HEK293 (cell line): Measurements from ENCODE around the gene RPN1.

Experiments used
- ZNF146 ChIP-seq: fragments of 450-650 bp; formaldehyde crosslinking; IDR thresholded peaks from 2 replicates; pipeline ENCODE4 v1.5.1; 2016; ENCODE audit warnings: missing biosample characterization, missing genetic modification characterization
- ZNF184 ChIP-seq: fragments of 450-650 bp; IDR thresholded peaks from 2 replicates; pipeline ENCODE4 v1.5.1; 2018; ENCODE audit warnings: missing biosample characterization, mild to moderate bottlenecking, missing genetic modification characterization
- ZNF335 ChIP-seq: fragments of 450-650 bp; formaldehyde crosslinking; conservative IDR thresholded peaks from 2 replicates; pipeline ENCODE4 v1.5.1; 2016; ENCODE audit warnings: missing biosample characterization, missing genetic modification characterization
- ZNF600 ChIP-seq: fragments of 450-650 bp; formaldehyde crosslinking; IDR thresholded peaks from 2 replicates; pipeline ENCODE4 v1.5.1; 2016; ENCODE audit warnings: missing biosample characterization, missing genetic modification characterization
- ZNF777 ChIP-seq: fragments of 450-650 bp; formaldehyde crosslinking; IDR thresholded peaks from 2 replicates; pipeline ENCODE4 v1.5.1; 2017; ENCODE audit warnings: missing biosample characterization, missing genetic modification characterization, borderline replicate concordance
- ZSCAN16 ChIP-seq: fragments of 450-650 bp; formaldehyde crosslinking; IDR thresholded peaks from 2 replicates; pipeline ENCODE4 v1.5.1; 2016; ENCODE audit warnings: missing biosample characterization, missing genetic modification characterization
- TF ChIP-seq, protein P1 (sequence below): fragments of 450-650 bp; formaldehyde crosslinking; IDR thresholded peaks from 2 replicates; pipeline ENCODE4 v1.5.1; 2016; ENCODE audit warnings: missing biosample characterization, missing genetic modification characterization
- TF ChIP-seq, protein P2 (sequence below): sonication (generic); formaldehyde crosslinking; IDR thresholded peaks from 2 replicates; pipeline ENCODE4 v1.8.1; 2022; ENCODE audit warnings: mild to moderate bottlenecking, moderate library complexity, missing genetic modification reagents
- TF ChIP-seq, protein P3 (sequence below): fragments of 450-650 bp; formaldehyde crosslinking; IDR thresholded peaks from 2 replicates; pipeline ENCODE4 v1.5.1; 2016; ENCODE audit warnings: missing biosample characterization, missing genetic modification characterization, low read depth
- TF ChIP-seq, protein P4 (sequence below): IDR thresholded peaks from 2 replicates; pipeline ENCODE4 v1.6.1; 2011; ENCODE audit warnings: mild to moderate bottlenecking, low read depth, low read length, borderline replicate concordance
- TF ChIP-seq, protein P5 (sequence below): fragments of 450-650 bp; IDR thresholded peaks from 2 replicates; pipeline ENCODE4 v1.5.1; 2018; ENCODE audit warnings: missing biosample characterization, missing genetic modification characterization

DNA sequence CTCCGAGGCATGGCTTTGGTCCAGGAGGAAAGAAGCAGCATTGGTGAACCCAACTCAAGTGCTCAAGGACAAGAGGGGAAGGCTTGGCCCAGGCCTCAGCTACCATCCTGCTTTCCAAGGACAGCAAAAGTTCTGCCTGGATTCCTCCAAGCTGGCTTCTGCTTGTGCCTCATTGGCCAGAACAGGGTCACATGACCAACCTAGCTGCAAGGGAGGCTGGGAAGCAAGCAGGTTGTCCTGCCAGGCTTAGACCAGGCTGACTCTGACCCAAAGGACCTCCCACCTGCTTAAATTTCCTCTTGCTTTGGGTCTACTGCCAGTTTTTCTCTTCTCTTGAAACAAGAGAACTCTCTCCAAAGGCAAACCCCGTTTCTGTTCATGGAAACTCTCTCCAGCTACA is 70.7 kb downstream of the RPN1 start:
- no peak for TF ChIP-seq ZNF335 (tag by site-specific recombination)
- TF ChIP-seq ZNF600 (tag by site-specific recombination) = no peak
- TF ChIP-seq, protein P1, sequence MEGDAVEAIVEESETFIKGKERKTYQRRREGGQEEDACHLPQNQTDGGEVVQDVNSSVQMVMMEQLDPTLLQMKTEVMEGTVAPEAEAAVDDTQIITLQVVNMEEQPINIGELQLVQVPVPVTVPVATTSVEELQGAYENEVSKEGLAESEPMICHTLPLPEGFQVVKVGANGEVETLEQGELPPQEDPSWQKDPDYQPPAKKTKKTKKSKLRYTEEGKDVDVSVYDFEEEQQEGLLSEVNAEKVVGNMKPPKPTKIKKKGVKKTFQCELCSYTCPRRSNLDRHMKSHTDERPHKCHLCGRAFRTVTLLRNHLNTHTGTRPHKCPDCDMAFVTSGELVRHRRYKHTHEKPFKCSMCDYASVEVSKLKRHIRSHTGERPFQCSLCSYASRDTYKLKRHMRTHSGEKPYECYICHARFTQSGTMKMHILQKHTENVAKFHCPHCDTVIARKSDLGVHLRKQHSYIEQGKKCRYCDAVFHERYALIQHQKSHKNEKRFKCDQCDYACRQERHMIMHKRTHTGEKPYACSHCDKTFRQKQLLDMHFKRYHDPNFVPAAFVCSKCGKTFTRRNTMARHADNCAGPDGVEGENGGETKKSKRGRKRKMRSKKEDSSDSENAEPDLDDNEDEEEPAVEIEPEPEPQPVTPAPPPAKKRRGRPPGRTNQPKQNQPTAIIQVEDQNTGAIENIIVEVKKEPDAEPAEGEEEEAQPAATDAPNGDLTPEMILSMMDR = no peak
- no peak for TF ChIP-seq ZNF184
- TF ChIP-seq ZSCAN16 (tag by site-specific recombination) = no peak
- TF ChIP-seq, protein P2, sequence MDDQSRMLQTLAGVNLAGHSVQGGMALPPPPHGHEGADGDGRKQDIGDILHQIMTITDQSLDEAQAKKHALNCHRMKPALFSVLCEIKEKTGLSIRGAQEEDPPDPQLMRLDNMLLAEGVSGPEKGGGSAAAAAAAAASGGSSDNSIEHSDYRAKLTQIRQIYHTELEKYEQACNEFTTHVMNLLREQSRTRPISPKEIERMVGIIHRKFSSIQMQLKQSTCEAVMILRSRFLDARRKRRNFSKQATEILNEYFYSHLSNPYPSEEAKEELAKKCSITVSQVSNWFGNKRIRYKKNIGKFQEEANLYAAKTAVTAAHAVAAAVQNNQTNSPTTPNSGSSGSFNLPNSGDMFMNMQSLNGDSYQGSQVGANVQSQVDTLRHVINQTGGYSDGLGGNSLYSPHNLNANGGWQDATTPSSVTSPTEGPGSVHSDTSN (CRISPR knock-in tag) = no peak
- TF ChIP-seq ZNF777 (tag by site-specific recombination) = no peak
- TF ChIP-seq, protein P3, sequence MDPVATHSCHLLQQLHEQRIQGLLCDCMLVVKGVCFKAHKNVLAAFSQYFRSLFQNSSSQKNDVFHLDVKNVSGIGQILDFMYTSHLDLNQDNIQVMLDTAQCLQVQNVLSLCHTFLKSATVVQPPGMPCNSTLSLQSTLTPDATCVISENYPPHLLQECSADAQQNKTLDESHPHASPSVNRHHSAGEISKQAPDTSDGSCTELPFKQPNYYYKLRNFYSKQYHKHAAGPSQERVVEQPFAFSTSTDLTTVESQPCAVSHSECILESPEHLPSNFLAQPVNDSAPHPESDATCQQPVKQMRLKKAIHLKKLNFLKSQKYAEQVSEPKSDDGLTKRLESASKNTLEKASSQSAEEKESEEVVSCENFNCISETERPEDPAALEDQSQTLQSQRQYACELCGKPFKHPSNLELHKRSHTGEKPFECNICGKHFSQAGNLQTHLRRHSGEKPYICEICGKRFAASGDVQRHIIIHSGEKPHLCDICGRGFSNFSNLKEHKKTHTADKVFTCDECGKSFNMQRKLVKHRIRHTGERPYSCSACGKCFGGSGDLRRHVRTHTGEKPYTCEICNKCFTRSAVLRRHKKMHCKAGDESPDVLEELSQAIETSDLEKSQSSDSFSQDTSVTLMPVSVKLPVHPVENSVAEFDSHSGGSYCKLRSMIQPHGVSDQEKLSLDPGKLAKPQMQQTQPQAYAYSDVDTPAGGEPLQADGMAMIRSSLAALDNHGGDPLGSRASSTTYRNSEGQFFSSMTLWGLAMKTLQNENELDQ = no peak
- TF ChIP-seq, protein P4, sequence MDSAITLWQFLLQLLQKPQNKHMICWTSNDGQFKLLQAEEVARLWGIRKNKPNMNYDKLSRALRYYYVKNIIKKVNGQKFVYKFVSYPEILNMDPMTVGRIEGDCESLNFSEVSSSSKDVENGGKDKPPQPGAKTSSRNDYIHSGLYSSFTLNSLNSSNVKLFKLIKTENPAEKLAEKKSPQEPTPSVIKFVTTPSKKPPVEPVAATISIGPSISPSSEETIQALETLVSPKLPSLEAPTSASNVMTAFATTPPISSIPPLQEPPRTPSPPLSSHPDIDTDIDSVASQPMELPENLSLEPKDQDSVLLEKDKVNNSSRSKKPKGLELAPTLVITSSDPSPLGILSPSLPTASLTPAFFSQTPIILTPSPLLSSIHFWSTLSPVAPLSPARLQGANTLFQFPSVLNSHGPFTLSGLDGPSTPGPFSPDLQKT = no peak
- TF ChIP-seq ZNF146 (tag by site-specific recombination) = no peak
- TF ChIP-seq, protein P5, sequence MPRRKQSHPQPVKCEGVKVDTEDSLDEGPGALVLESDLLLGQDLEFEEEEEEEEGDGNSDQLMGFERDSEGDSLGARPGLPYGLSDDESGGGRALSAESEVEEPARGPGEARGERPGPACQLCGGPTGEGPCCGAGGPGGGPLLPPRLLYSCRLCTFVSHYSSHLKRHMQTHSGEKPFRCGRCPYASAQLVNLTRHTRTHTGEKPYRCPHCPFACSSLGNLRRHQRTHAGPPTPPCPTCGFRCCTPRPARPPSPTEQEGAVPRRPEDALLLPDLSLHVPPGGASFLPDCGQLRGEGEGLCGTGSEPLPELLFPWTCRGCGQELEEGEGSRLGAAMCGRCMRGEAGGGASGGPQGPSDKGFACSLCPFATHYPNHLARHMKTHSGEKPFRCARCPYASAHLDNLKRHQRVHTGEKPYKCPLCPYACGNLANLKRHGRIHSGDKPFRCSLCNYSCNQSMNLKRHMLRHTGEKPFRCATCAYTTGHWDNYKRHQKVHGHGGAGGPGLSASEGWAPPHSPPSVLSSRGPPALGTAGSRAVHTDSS (tag by site-specific recombination) = no peak
